Adrenal gland (tissue), 5 donors: ENCODE results near the gene ATG16L2.

Experiments used
- POLR2A ChIP-seq, 2 donors: fragments of 450-650 bp; IDR thresholded peaks; one replicate each; pipeline ENCODE4 v1.6.1; 2017; ENCODE audit warnings: antibody characterized with exemption in 2 of 2, mild to moderate bottlenecking in 2 of 2, moderate library complexity in 1 of 2
- TF ChIP-seq, protein P1 (sequence below), 6 experiments: fragments of 450-650 bp in 4 of 6; fragments of 200-600 bp in 2 of 6; sonication (generic) in 1 of 6; IDR thresholded peaks; 1 replicate in 5 of 6; 2 replicates in 1 of 6; pipeline versions ENCODE4 v1.5.1 to v1.8.0; 2016 to 2021; ENCODE audit warnings: antibody characterized with exemption in 6 of 6, mild to moderate bottlenecking in 2 of 6, moderate library complexity in 1 of 6
- donor health status: DM: no; HTN: no; CAD: no.

DNA sequence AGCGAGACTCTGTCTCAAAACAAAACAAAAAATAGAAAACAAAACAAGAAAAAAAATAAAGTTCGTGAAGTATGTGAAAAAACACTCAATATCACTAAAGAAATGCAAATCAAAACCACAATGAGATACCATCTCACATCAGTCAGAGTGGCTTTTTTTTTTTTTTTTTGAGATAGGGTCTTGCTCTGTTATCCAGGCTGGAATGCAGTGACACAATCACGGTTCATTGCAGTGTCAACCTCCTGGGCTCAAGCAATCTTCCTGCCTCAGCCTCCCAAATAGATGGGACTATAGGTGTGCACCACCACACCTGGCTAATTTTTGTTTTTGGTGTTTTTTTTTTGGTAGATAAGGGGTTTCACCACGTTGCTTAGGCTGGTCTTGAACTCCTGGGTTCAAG lies 37.5 kb downstream of the ATG16L2 start:
- TF ChIP-seq, protein P1, sequence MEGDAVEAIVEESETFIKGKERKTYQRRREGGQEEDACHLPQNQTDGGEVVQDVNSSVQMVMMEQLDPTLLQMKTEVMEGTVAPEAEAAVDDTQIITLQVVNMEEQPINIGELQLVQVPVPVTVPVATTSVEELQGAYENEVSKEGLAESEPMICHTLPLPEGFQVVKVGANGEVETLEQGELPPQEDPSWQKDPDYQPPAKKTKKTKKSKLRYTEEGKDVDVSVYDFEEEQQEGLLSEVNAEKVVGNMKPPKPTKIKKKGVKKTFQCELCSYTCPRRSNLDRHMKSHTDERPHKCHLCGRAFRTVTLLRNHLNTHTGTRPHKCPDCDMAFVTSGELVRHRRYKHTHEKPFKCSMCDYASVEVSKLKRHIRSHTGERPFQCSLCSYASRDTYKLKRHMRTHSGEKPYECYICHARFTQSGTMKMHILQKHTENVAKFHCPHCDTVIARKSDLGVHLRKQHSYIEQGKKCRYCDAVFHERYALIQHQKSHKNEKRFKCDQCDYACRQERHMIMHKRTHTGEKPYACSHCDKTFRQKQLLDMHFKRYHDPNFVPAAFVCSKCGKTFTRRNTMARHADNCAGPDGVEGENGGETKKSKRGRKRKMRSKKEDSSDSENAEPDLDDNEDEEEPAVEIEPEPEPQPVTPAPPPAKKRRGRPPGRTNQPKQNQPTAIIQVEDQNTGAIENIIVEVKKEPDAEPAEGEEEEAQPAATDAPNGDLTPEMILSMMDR (IDR thresholded peaks at IDR 0.05) = no peak
- no peak for TF ChIP-seq POLR2A (IDR thresholded peaks at IDR 0.05)
